Left lung (tissue), 10 donors: ENCODE results near the gene RGS12. TPM values are rescaled to one million over a fixed set of nuclear protein-coding genes. Genes with fewer than 3 reads are reported as not detected.

Experiments
- ATAC-seq: fragments of 200-7000 bp; cut with Tn5 transposase; one replicate; pipeline ENCODE4 v1.9.1; 2020; ENCODE audit warnings: moderate library complexity
- DNase-seq, 4 donors: peaks; one replicate each; pipeline ENCODE4 v3.0.0-alpha.2; 2013 to 2020
- H3K27ac ChIP-seq, 2 donors: fragments of 200-600 bp; sonication (generic) in 1 of 2; one replicate each; pipeline versions ENCODE4 v1.5.0 to v1.8.0; 2020 to 2021
- H3K27me3 ChIP-seq, 2 donors: fragments of 200-600 bp; sonication (generic) in 1 of 2; one replicate each; pipeline versions ENCODE4 v1.5.0 to v1.8.0; 2020 to 2021
- H3K36me3 ChIP-seq, 2 donors: fragments of 200-600 bp; sonication (generic) in 1 of 2; one replicate each; pipeline versions ENCODE4 v1.5.0 to v1.8.0; 2020 to 2021
- H3K4me1 ChIP-seq, 2 donors: fragments of 200-600 bp; one replicate each; pipeline ENCODE4 v1.8.0; 2021
- H3K4me3 ChIP-seq, 2 donors: fragments of 200-600 bp; sonication (generic) in 1 of 2; one replicate each; pipeline versions ENCODE4 v1.5.0 to v1.8.0; 2020 to 2021; ENCODE audit warnings: mild to moderate bottlenecking in 1 of 2
- H3K9me3 ChIP-seq, 2 donors: fragments of 200-600 bp; sonication (generic) in 1 of 2; one replicate each; pipeline versions ENCODE4 v1.5.0 to v1.8.0; 2020 to 2021
- intact Hi-C, 2 donors: fragments of 100-400 bp; cut with DNase I; formaldehyde crosslinking; loops; one replicate each; pipeline versions ENCODE4 v1.11.2 to v1.14.2; 2022
- polyA plus RNA-seq, 6 donors: library from polyadenylated mRNA; unstranded; fragments of 120-200 nt; gene quantifications; one replicate each; pipeline ENCODE4 v1.2.1, GENCODE V29; 2013; ENCODE audit not compliant: insufficient read length in 6 of 6
- total RNA-seq, 2 donors: library from RNA; stranded (reverse); fragmentation: NEBNext Ultra II Directional; extraction: Animal tissue kit (Norgen Biotek cat#: 25700); gene quantifications; one replicate each; pipeline ENCODE4 v1.2.1, GENCODE V29; 2021
- TF ChIP-seq, protein P1 (sequence below), 2 donors: fragments of 200-600 bp; sonication (generic) in 1 of 2; IDR thresholded peaks; one replicate each; pipeline versions ENCODE4 v1.5.0 to v1.8.0; 2021; ENCODE audit warnings: antibody characterized with exemption in 2 of 2
- donor health status: DM: no; HTN: yes; CAD: no.
- donor health status: DM: no; HTN: no; CAD: no.

RGS12 gene
- total and polyA plus RNA-seq, 8 donors: 28.2 to 80.7 (median 68.2) TPM

GRCh38 chr4:3317656-3318211 lies 24.9 kb downstream of the RGS12 start:
- TF ChIP-seq, protein P1, sequence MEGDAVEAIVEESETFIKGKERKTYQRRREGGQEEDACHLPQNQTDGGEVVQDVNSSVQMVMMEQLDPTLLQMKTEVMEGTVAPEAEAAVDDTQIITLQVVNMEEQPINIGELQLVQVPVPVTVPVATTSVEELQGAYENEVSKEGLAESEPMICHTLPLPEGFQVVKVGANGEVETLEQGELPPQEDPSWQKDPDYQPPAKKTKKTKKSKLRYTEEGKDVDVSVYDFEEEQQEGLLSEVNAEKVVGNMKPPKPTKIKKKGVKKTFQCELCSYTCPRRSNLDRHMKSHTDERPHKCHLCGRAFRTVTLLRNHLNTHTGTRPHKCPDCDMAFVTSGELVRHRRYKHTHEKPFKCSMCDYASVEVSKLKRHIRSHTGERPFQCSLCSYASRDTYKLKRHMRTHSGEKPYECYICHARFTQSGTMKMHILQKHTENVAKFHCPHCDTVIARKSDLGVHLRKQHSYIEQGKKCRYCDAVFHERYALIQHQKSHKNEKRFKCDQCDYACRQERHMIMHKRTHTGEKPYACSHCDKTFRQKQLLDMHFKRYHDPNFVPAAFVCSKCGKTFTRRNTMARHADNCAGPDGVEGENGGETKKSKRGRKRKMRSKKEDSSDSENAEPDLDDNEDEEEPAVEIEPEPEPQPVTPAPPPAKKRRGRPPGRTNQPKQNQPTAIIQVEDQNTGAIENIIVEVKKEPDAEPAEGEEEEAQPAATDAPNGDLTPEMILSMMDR (IDR thresholded peaks at IDR 0.05): no peak
- peak overlapping the region in 1 of 2 donors; percentile 13 for H3K27ac ChIP-seq
- ATAC-seq: no peak
- H3K4me3 ChIP-seq: no peak overlapping the region
- peaks cover 0 to 19% of the 10 kb centered on the region in 2 donors for H3K36me3 ChIP-seq
- DNase-seq: no peak
- H3K27me3 ChIP-seq: no peaks in the 10 kb centered on the region
- intact Hi-C loops: no loop called here
- H3K9me3 ChIP-seq: no peaks in the 10 kb centered on the region
- peaks cover 0 to 15% of the 10 kb centered on the region in 2 donors for H3K4me1 ChIP-seq

DNA sequence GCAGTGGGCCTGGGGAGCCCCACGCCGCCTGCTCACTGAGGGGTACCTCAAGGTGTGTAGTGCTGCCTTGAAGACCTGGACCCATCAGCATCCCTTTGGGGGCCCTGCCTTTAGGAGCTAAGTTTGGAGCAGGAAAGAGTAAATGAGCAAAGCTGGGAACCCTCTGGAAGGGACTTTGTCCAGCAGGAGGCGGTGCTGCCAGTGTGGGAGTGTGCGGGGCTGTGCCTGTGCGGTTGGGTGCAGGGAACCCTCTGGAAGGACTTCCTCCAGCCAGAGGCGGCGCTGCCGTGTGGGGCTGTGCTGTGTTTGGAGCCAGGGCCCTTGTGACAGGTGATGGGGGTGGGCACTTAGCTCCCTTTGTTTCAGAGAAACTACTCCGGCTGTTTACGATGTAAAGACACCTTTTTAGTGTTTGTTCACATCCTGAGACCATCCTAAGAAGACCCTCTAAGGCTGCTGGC lies 25.8 kb downstream of the RGS12 start:
- no peak for DNase-seq
- ATAC-seq: no peak

DNA sequence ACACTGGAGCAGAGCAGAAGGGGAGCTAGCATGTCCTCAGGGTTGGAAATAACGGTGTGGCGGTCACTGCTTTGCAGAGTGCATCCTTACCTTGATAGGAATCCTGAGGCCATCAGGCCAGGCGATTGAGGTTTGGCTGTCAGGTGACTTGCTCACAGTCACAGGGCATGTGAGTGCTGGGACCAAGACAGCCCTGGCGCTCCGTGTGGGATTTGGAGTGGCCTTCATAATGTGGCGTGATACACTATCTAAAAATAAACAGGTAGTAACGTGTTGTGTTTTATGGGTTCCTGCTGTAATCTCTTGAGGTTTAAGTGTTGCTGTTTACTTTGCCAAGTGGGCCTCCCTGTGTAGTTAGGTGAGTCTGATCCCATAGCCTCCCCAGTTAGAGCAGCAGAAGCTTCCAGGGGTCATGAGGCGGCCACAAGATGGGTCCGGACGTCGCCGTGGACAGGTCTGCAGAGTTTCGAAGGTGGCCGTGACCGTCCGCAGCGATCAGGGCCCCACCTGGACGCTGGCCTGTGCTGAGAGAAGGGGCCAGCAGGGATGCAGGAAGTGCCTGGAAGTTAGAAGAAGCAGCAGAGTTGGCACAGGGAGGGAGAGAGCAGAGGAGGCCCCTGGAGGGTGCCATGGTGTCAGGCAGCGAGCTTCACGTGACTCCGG lies 27.7 kb downstream of the RGS12 start:
- H3K36me3 ChIP-seq: peaks cover 0 to 19% of the 10 kb centered on the region in 2 donors
- intact Hi-C loops: no loop called here
- no peak for DNase-seq
- H3K27me3 ChIP-seq: no peaks in the 10 kb centered on the region
- no peak for ATAC-seq
- H3K4me1 ChIP-seq: peaks cover 0 to 15% of the 10 kb centered on the region in 2 donors
- no peak overlapping the region for H3K4me3 ChIP-seq
- TF ChIP-seq, protein P1 (IDR thresholded peaks at IDR 0.05): no peak
- H3K27ac ChIP-seq: no peak overlapping the region
- H3K9me3 ChIP-seq: no peaks in the 10 kb centered on the region

More for the DNA sequence above, 25.8 kb downstream of the RGS12 start:
- H3K27me3 ChIP-seq: no peaks in the 10 kb centered on the region
- no peak overlapping the region for H3K4me3 ChIP-seq
- peaks cover 0 to 19% of the 10 kb centered on the region in 2 donors for H3K36me3 ChIP-seq
- TF ChIP-seq, protein P1 (IDR thresholded peaks at IDR 0.05): no peak
- peak overlapping the region in 1 of 2 donors; percentile 13 for H3K27ac ChIP-seq
- H3K4me1 ChIP-seq: peaks cover 0 to 15% of the 10 kb centered on the region in 2 donors
- intact Hi-C loops: no loop called here
- H3K9me3 ChIP-seq: no peaks in the 10 kb centered on the region

GRCh38 chr4:3321295-3321889 lies 28.6 kb downstream of the RGS12 start:
- peaks cover 0 to 19% of the 10 kb centered on the region in 2 donors for H3K36me3 ChIP-seq
- no peak overlapping the region for H3K4me3 ChIP-seq
- intact Hi-C loops: no loop called here
- TF ChIP-seq, protein P1 (IDR thresholded peaks at IDR 0.05): no peak
- DNase-seq (no peak), ATAC-seq (peak; percentile 60)
- no peaks in the 10 kb centered on the region for H3K27me3 ChIP-seq
- peaks cover 0 to 15% of the 10 kb centered on the region in 2 donors for H3K4me1 ChIP-seq
- peak overlapping the region; percentile 14 to 51 for H3K27ac ChIP-seq
- no peaks in the 10 kb centered on the region for H3K9me3 ChIP-seq

- ATAC-seq (no peak), DNase-seq (no peak)
- Histone ChIP-seq H3K36me3 (peaks cover 0 to 14% of the 10 kb centered on the region in 2 donors), H3K27me3 (no peaks in the 10 kb centered on the region), H3K27ac (peak overlapping the region; percentile 45 to 51), H3K4me3 (no peak overlapping the region), H3K4me1 (peaks cover 0 to 15% of the 10 kb centered on the region in 2 donors), H3K9me3 (no peaks in the 10 kb centered on the region)
- TF ChIP-seq, protein P1 (IDR thresholded peaks at IDR 0.05): no peak
- intact Hi-C loops: no loop called here
Observed at GRCh38 chr4:3322059-3322550, 29.3 kb downstream of the RGS12 start.
